ENCODE measurements around the gene DMD.

The DMD gene

GRCh38 chrX:31931225-31931624 is 1280.1 kb downstream of the DMD start:
- H3K4me3 ChIP-seq (replicated peaks in 1 of 2; ENCODE audit: low read depth in 2 of 2, low read length in 2 of 2) = no peak overlapping the region
- peak; percentile 51 to 55 for DNase-seq (ENCODE audit: low read depth in 2 of 2)
- no peak for TF ChIP-seq CTCF (IDR thresholded peaks at IDR 0.05; ENCODE audit: low read depth, low read length)

GRCh38 chrX:31929366-31929765 is 1282.0 kb downstream of the DMD start:
- H3K4me3 ChIP-seq (replicated peaks in 1 of 2; ENCODE audit: low read depth in 2 of 2, low read length in 2 of 2) = no peak overlapping the region
- TF ChIP-seq CTCF (IDR thresholded peaks at IDR 0.05; ENCODE audit: low read depth, low read length) = no peak
- no peak for DNase-seq (ENCODE audit: low read depth in 2 of 2)

- DNase-seq (ENCODE audit: low read depth in 2 of 2) = peak in 1 of 2 donors; percentile 0
- no peak for TF ChIP-seq CTCF (IDR thresholded peaks at IDR 0.05; ENCODE audit: low read depth, low read length)
Observed at GRCh38 chrX:31921236-31921635, 1290.1 kb downstream of the DMD start.

GRCh38 chrX:31909850-31910572 is 1301.3 kb downstream of the DMD start:
- H3K4me3 ChIP-seq (replicated peaks in 1 of 2; ENCODE audit: low read depth in 2 of 2, low read length in 2 of 2) = no peak overlapping the region
- no peak for TF ChIP-seq CTCF (IDR thresholded peaks at IDR 0.05; ENCODE audit: low read depth, low read length)
- DNase-seq (ENCODE audit: low read depth in 2 of 2) = no peak

More at GRCh38 chrX:31921236-31921635, 1290.1 kb downstream of the DMD start:
- H3K4me3 ChIP-seq (replicated peaks in 1 of 2; ENCODE audit: low read depth in 2 of 2, low read length in 2 of 2) = no peak overlapping the region

- no peak overlapping the region for H3K4me3 ChIP-seq (replicated peaks in 1 of 2; ENCODE audit: low read depth in 2 of 2, low read length in 2 of 2)
- peak in 1 of 2 donors; percentile 1 for DNase-seq (ENCODE audit: low read depth in 2 of 2)
- TF ChIP-seq CTCF (IDR thresholded peaks at IDR 0.05; ENCODE audit: low read depth, low read length) = no peak
Observed at GRCh38 chrX:31894152-31894551, 1317.2 kb downstream of the DMD start.

- H3K4me3 ChIP-seq (replicated peaks in 1 of 2; ENCODE audit: low read depth in 2 of 2, low read length in 2 of 2) = no peak overlapping the region
- TF ChIP-seq CTCF (IDR thresholded peaks at IDR 0.05; ENCODE audit: low read depth, low read length) = no peak
- DNase-seq (ENCODE audit: low read depth in 2 of 2) = no peak
Observed at GRCh38 chrX:31893525-31893924, 1317.8 kb downstream of the DMD start.

- no peak for TF ChIP-seq CTCF (IDR thresholded peaks at IDR 0.05; ENCODE audit: low read depth, low read length)
- no peak overlapping the region for H3K4me3 ChIP-seq (replicated peaks in 1 of 2; ENCODE audit: low read depth in 2 of 2, low read length in 2 of 2)
- DNase-seq (ENCODE audit: low read depth in 2 of 2) = no peak
Observed at GRCh38 chrX:31889088-31889487, 1322.3 kb downstream of the DMD start.
